Measurements from ENCODE around the gene PLBD2. TPM values are rescaled to one million over a fixed set of nuclear protein-coding genes. Genes with fewer than 3 reads are reported as not detected.

PLBD2 gene
- total and polyA plus RNA-seq, 9 of the 15 experiments (the other 6 are each of a cell fraction or from before 2014, with no cell fraction given) = 2.4 to 37.4 (median 6.0) TPM

- TF ChIP-seq, protein P1, sequence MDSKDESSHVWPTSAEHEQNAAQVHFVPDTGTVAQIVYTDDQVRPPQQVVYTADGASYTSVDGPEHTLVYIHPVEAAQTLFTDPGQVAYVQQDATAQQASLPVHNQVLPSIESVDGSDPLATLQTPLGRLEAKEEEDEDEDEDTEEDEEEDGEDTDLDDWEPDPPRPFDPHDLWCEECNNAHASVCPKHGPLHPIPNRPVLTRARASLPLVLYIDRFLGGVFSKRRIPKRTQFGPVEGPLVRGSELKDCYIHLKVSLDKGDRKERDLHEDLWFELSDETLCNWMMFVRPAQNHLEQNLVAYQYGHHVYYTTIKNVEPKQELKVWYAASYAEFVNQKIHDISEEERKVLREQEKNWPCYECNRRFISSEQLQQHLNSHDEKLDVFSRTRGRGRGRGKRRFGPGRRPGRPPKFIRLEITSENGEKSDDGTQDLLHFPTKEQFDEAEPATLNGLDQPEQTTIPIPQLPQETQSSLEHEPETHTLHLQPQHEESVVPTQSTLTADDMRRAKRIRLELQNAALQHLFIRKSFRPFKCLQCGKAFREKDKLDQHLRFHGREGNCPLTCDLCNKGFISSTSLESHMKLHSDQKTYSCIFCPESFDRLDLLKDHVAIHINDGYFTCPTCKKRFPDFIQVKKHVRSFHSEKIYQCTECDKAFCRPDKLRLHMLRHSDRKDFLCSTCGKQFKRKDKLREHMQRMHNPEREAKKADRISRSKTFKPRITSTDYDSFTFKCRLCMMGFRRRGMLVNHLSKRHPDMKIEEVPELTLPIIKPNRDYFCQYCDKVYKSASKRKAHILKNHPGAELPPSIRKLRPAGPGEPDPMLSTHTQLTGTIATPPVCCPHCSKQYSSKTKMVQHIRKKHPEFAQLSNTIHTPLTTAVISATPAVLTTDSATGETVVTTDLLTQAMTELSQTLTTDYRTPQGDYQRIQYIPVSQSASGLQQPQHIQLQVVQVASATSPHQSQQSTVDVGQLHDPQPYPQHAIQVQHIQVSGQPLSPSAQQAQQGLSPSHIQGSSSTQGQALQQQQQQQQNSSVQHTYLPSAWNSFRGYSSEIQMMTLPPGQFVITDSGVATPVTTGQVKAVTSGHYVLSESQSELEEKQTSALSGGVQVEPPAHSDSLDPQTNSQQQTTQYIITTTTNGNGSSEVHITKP (IDR thresholded peaks at IDR 0.05; ENCODE audit: partially characterized antibody) = peak; percentile 46
- no peak for TF ChIP-seq JUNB (CRISPR knock-in tag; conservative IDR thresholded peaks at IDR 0.05)
- TF ChIP-seq PTRF (tag; IDR thresholded peaks at IDR 0.05) = no peak
- TF ChIP-seq AFF4 (CRISPR knock-in tag; IDR thresholded peaks at IDR 0.05) = 0 out of 2 replicates have a peak, but pooled peaks have one; percentile 29
- no peak for TF ChIP-seq HOMEZ (CRISPR knock-in tag; IDR thresholded peaks at IDR 0.05)
- TF ChIP-seq ZNF217 (CRISPR knock-in tag; IDR thresholded peaks at IDR 0.05) = no peak
- no peak for TF ChIP-seq EGR1 (conservative IDR thresholded peaks at IDR 0.05)
- TF ChIP-seq NCOA1 (IDR thresholded peaks at IDR 0.05; ENCODE audit: low read depth) = no peak
- TF ChIP-seq ZNF274 (IDR thresholded peaks at IDR 0.05; ENCODE audit: borderline replicate concordance, low read depth, low read length) = no peak
- no peak for TF ChIP-seq BRD9 (IDR thresholded peaks at IDR 0.05; ENCODE audit: low read depth, partially characterized antibody)
- TF ChIP-seq HOXB6 (CRISPR knock-in tag; IDR thresholded peaks at IDR 0.05; ENCODE audit: borderline replicate concordance) = no peak
- TF ChIP-seq NONO (IDR thresholded peaks at IDR 0.05; ENCODE audit: low read depth in 2 of 2, low read length in 1 of 2) = no peak
- no peak for TF ChIP-seq BMI1 (IDR thresholded peaks at IDR 0.05; ENCODE audit: low read length)
- no peak for TF ChIP-seq CLOCK (CRISPR knock-in tag; IDR thresholded peaks at IDR 0.05; ENCODE audit: borderline replicate concordance)
- no peak for TF ChIP-seq ZFP36 (IDR thresholded peaks at IDR 0.05; ENCODE audit: low read depth, low read length, partially characterized antibody)
- no peak for TF ChIP-seq ZNF23 (CRISPR knock-in tag; IDR thresholded peaks at IDR 0.05)
Measured at GRCh38 chr12:113416091-113416754, 57.8 kb downstream of the PLBD2 start (continued).

All from K562 (cell line).